ENCODE data around the gene TUBAL3.

DNA sequence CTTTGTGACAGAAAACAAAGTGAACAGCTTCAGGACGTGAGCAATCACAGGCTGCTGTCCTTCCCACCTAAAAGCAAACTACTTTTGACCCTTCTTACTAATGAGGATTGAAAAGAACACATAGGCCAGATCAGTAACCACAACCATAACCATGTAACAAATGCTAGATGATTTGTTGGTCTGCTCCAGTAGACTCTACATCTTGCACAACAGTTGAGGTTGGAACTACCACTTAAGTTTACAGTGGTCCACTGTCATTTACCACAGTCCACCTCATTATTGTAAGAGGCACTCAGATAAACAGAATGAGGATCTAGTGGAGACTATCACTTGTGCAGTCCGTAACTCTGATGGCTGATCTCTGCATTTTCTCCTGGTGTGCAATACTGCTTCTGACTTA, 35.6 kb upstream of the TUBAL3 start:
- TF ChIP-seq, protein P1, sequence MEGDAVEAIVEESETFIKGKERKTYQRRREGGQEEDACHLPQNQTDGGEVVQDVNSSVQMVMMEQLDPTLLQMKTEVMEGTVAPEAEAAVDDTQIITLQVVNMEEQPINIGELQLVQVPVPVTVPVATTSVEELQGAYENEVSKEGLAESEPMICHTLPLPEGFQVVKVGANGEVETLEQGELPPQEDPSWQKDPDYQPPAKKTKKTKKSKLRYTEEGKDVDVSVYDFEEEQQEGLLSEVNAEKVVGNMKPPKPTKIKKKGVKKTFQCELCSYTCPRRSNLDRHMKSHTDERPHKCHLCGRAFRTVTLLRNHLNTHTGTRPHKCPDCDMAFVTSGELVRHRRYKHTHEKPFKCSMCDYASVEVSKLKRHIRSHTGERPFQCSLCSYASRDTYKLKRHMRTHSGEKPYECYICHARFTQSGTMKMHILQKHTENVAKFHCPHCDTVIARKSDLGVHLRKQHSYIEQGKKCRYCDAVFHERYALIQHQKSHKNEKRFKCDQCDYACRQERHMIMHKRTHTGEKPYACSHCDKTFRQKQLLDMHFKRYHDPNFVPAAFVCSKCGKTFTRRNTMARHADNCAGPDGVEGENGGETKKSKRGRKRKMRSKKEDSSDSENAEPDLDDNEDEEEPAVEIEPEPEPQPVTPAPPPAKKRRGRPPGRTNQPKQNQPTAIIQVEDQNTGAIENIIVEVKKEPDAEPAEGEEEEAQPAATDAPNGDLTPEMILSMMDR (IDR thresholded peaks at IDR 0.05; ENCODE audit: insufficient read depth, low read depth, low read length): no peak
- no peak for TF ChIP-seq EZH2 (IDR thresholded peaks at IDR 0.05; ENCODE audit: insufficient read depth, low read length)

All from astrocyte (in vitro differentiated cells and primary cell).